ENCODE results near the gene SSX7.
"Not testable (repeated sequence)": the region's sequence is repeated elsewhere in the genome, so short reads cannot be mapped to it uniquely, and the experiment has no call there.

The SSX7 gene, protein sequence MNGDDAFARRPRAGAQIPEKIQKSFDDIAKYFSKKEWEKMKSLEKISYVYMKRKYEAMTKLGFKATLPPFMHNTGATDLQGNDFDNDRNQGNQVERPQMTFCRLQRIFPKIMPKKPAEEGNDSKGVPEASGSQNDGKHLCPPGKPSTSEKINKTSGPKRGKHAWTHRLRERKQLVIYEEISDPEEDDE

DNA sequence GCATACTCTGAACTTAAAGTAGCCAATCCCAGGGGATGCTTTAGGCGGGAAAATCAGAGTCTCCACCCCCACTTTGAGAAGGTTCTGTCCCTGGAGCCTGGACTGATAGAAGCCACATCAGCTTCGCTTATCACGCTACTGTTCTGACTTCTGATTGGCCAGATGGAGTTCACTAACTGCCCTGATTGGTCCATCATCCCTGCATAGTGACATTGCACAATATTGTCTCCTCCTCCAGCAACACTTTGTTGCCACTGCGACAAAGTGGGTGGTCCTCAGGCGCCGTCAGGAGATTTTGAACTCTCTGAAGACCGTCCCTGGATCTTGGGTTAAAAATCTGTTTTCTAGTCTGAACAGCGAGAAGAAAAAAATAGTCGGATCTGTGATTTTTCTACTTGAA, at the start of gene SSX7:
Gene SSX7, minus strand, starts transcription at position 101 of the 400 bp plus-strand sequence. CDS start 1,428 bp downstream, outside the sequence.
- not testable (repeated sequence) for ATAC-seq

DNA sequence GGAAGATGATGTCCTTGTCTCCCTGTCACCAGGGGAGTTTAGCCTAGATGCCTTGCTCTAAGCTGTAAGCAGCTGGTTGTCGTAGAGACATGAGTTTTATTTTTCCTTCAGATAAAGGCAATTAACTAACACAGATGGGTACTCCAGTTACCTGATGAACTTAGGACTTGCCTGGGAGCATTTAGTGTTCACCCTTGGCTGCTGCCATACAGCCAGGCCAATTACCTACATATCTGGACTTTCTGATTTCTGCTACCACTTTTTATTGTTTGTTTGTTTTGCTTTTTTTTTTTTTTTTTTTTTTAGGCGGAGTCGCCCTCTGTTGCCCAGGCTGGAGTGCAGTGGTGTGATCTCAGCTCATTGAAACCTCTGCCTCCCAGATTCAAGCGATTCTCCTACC, 37.3 kb upstream of the SSX7 start:
- not testable (repeated sequence) for ATAC-seq

More for the DNA sequence above, at the start of gene SSX7:
- not testable (repeated sequence) for DNase-seq

DNA sequence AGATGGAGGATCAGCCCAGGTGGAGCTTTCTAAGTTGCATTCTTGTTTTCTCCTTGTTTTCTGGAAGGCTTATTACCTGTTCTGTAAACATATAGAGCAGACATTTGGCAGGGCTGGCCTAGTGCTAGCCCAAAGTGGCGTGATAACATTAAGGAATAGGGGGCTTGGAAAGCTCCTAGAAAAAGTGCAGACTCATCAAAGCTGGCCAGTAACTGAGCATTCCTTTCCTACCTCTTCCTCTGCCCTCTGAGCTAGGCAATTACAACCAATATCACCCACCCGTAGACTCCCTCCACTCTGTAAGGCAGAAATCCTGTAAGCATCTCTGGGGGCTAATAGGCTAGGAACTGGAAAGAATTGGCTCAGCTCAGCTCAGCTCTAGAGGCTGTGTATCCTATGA, 7.5 kb upstream of the SSX7 start:
- not testable (repeated sequence) for ATAC-seq, DNase-seq

More for the DNA sequence above, 37.3 kb upstream of the SSX7 start:
- not testable (repeated sequence) for DNase-seq

- ATAC-seq, DNase-seq: not testable (repeated sequence)
These were observed 775 bp upstream of the SSX7 start for GRCh38 chrX:52655475-52655874.

GRCh38 chrX:52650676-52651075, 4.0 kb downstream of the SSX7 start:
- not testable (repeated sequence) for ATAC-seq

GRCh38 chrX:52648956-52649355, 5.7 kb downstream of the SSX7 start:
- DNase-seq, result not testable (repeated sequence)

More at GRCh38 chrX:52650676-52651075, 4.0 kb downstream of the SSX7 start:
- DNase-seq, result not testable (repeated sequence)

GRCh38 chrX:52628483-52628882, 26.2 kb downstream of the SSX7 start:
- ATAC-seq, DNase-seq: not testable (repeated sequence)

More at GRCh38 chrX:52648956-52649355, 5.7 kb downstream of the SSX7 start:
- not testable (repeated sequence) for ATAC-seq

GRCh38 chrX:52620661-52621060, 34.0 kb downstream of the SSX7 start:
- not testable (repeated sequence) for DNase-seq, ATAC-seq

GRCh38 chrX:52608961-52609360, 45.7 kb downstream of the SSX7 start:
- DNase-seq (no peak), ATAC-seq (no peak)

DNA sequence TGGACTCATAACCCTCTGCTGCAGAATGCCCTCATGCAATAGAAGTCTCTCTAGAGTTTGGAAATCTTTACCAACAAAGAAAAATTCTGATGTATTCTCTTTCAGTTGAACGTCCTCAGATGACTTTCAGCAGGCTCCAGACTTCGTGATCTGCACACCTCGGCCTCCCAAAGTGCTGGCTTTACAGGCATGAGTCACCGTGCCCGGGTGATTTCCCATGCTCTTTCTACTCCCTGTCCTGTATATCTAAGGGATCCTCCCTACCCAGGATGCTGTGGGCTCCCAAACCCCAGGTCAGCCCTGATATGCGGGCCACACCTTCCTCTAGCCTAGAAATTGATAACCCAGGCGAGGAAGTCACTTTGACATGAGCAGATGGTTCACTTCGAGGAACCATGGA, 51.5 kb downstream of the SSX7 start:
- not testable (repeated sequence) for DNase-seq, ATAC-seq

GRCh38 chrX:52598886-52599285, 55.8 kb downstream of the SSX7 start:
- DNase-seq (no peak), ATAC-seq (no peak)

- ATAC-seq, result no peak
- DNase-seq, result no peak
These were observed 60.0 kb downstream of the SSX7 start for GRCh38 chrX:52594658-52595057.
